DMS153 (cell line): ENCODE data around the gene AFG3L2.

Experiments
- DNase-seq: peaks from one replicate; lab custom pipeline; 2025; lab: John Stamatoyannopoulos, UW

Gene AFG3L2

DNA sequence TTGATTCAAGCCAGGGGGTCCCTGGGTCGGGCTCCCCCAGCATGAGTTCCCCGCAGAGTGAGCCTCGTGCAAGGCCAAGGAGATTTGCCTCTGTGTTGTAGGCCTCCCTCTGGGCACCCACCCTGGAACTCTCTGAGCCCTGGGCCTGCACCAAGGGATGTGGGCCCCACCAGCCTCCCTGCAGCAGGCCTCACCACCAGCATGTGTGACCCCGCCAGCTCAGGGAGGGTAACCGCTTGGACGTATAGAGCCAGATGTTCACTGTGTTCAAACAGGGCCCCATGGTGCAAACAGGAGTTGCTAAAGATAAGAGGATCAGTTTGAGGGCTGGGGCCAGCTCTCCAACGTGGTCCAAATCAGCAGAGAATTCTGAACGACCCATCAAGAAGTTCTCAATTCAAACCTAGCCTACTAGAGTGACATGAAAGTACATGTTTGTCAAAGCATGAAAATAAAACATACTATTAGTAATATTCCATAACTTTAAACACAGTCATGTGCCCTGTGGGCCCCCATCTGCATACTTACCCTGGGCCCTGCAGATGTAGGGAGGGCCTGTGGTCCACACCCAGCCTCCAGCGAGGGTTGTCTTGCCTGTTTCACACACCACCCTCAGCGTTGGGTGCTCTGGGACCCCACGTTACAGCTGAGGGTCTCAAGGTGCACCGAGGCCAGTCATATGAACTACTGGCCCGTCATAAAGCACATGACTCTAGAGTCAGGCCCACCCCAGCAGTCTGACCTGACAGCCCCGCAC lies 74.5 kb downstream of the AFG3L2 start:
- no peak for DNase-seq

DNA sequence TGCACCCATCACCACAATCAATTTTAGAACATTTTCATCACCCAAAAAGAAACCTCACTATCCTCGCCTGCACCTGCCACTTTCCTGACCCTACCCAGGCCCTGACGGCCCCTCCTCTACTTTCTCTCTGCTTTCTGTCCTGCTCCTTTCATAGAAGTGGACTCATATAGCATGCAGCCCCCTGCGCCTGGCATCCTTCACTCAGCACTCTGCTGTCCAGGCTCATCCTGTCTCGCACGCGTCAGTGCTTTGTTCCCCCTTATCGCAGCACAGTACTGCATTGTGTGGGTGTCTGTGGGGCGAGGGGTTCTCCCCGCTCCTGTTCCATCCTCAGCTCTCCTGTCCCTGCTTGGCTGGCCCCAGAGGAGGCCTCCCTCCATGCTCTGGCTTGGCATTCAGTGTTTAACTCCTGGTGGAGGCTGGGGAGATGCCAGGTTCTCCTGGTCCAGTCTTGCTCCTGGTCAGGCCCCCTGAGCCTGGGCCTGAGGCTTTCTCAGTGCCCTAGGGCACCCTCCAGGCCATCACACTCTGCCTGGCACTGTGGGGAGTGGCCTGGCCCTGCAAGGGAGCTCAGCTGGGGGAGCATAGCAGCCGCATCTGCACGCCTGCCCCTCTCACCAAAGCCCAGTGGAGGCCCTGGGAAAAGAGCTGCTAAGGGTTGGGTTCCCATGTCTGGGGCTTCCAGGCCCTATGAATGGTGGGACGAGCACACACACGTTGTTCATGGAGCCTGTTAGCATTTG lies 75.6 kb downstream of the AFG3L2 start:
- DNase-seq = no peak

DNA sequence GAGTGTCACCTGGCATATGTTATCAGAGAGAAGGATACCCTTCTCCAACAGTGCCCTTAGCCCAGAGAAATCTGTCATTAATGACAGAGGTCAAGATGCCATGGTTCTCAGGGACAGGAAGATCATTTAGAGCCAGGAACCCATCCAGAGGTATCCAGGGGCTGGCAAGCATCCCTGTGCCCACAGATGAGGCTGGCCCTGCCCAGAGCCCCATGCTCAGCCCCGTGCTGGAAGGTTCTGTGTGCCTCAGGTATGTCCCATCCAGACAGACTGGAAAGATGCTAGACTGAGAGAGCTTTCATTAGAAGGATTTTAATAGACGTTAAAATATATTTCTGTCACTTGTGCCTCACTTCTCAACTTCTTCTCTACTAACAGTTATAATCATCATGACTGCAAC lies 77.2 kb downstream of the AFG3L2 start:
- no peak for DNase-seq

DNA sequence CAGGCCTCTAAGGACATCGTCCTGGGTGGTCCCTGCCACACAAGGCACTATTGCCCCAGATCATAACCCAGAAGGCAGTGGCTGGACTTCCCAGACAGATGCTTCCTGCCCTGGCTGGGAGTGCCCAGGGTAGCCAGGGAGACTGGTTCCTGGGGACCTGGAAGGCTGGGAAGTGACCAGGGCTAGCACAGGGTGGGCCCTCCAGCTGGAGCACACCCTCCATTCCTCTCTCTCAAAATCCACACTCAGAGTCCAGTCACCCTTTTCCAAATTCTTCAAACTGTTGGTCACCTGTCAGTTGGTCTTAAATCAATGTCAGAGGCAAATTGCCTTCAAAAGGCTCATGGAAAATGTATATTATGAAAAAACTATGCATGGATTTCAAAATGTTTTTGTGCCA lies 80.6 kb downstream of the AFG3L2 start:
- no peak for DNase-seq

DNA sequence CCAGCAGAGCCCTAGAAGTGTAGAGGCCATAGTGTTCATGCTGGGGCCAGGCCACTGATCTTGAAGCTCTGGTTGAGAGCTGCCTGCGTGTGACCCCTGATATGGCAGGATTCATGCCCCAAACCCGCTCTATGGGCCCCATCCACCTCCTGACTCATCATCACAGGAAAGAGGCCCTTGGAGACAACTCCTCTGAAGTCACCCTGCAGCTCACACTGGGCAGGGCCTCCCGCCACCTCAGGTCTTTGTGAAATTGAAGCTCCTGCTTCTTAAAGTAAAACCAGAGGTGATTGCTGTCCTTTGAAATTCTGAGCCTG lies 81.0 kb downstream of the AFG3L2 start:
- no peak for DNase-seq

DNA sequence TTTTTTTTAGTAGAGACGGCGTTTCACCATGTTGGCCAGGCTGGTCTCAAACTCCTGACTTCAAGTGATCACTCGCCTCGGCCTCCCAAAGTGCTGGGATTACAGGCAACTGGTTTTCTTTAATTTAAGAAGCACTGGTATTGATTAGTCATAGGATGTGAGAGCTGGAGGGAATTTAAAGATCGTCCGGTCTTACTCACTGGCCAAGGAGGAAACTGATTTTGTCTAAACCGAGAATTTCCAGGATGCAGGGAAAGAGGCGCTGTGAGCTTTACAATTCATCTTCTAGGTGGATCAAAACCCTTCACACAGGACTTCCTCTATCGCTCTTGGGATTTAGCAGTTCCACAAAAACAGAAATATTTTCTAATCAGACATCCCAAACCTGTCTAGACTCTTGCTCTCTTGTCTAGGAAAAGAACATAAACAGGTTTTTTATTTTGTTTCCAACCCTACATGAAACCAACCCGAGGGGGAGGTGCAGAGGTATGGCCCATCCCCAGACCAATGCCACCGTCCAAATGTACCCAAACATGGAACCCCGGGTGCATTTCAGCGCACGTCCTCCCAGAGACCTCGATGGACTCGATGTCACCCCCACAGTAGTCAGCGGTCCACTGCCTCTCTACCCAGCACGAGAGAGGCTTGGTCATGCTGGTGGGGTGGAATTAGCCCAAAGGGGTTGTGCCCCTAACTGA lies 81.5 kb downstream of the AFG3L2 start:
- DNase-seq = no peak

DNA sequence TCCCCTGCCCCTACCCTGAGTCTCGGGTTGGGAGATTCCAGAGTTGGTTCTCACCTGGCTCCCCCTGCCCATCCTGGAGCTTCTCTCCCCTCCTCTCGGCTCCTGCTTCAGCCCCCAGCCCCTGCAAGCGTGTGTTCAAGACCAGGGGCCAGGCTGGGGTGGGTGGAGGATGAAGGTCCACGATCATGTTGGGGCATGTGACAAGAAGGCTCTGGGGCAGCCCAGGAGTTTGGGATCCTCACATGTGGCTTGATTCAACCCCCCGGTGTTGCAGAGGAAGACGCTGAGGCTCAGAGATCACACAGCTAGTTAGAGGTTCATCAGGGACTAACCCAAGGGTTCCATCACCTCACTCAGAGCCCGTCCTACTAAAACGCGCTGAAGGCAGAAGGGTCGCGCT lies 83.2 kb downstream of the AFG3L2 start:
- no peak for DNase-seq

DNA sequence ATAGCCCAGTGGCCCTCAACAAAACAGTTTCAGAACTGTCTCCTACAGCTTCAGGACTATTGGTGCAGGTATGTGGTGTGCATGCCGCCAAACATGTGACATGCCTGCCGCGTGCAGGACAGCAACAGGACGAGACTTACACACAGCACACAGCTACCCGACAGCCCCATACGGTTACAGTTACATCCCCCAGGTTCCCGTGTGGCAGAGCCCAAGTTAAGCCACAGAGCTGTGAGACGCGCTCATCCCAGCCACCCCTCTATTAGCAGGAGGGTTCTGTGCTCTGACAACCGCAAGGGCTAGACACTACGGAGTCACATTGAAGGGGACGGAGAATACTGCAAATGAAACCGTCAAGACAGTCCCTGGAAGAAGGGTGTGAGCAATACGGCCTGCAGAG lies 85.3 kb downstream of the AFG3L2 start:
- no peak for DNase-seq

DNA sequence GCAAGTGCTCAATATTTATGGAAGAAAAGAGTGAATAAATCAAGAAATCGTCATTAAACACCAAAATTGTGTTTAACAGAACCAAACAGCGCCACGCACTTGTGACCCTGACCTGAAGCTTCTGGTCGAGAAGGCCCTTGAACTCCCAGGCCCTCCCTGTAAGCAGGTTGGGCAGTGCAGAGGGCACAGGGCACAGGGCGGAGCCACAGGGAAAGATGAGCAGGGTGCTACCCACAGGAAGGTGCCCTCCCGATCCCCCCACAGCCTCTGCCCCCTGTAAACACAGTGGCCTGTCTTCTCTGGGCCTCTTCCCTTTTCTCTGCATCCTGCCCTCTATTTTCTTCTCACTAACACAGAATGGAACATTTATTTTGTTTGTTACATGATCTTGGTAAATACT lies 85.9 kb downstream of the AFG3L2 start:
- no peak for DNase-seq

DNA sequence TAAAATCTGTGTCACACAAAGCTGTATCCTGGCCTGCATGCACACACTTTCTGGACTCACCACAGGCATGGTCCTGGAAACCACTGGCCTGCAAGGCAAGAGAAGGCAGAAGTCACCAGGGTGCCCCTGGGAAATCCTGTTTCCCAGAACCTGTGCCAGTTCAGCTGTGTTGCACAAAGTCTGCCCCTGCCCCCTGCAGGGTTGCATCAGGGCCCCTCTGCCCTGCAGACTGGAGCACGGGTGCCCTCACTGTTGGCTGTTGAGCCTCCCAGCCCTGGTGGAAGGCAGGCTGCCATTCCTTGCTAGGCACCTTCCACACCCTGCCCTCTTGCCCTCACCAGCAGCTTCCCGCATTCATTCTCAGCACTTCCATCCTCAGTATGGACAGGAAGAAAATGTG lies 86.9 kb downstream of the AFG3L2 start:
- no peak for DNase-seq

DNA sequence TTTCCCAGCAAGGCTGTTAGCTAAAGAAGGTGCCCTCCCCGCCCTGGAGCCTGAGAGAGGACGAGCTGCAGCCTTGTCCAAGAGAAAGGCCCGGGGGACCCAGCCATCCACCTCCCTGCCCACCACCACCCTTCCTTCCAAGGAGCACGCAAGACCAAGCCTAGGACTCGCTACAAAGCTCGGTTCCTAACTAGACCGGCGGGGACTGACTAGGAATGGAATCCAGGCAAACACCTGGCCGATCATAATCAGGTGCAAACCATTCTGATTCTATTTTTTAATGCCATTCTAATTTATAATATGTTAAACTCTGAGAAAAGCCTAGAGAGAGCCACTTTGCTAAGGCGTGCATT lies 88.6 kb downstream of the AFG3L2 start:
- DNase-seq = no peak

DNA sequence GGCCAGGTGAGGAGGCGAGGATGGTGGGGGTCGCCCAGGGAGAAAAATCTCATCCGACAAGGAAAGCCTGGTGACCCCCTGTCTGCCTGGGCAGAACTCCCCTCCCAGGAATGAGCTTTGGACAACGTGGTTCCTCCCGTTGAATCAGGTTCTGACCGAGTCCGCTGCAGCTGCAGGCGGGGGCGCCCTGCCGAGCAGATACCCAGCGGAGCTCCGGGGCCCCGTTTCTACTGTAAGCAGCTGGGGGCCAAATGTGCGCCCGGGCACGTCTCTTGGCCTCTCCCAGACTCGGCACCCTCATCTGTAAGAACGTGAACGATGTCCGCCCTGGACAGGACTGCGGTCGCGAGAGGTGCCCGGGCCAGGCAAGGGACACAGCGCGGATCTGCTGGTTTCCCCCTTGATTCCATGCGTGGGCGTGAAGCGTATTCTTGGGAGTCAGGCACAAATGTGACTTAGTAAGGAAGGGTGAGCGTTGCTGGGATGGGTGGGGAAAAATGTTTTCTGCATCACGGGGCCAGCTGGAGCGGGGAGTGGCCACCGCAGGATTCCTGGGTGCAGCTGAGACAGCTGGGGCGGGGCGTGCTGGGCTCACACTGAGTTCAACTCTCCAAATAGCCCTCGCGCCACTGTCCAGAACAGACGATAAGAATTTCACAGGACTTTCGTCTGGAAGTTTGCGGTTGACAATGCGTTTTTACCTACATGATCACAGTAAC lies 89.2 kb downstream of the AFG3L2 start:
- DNase-seq = no peak

DNA sequence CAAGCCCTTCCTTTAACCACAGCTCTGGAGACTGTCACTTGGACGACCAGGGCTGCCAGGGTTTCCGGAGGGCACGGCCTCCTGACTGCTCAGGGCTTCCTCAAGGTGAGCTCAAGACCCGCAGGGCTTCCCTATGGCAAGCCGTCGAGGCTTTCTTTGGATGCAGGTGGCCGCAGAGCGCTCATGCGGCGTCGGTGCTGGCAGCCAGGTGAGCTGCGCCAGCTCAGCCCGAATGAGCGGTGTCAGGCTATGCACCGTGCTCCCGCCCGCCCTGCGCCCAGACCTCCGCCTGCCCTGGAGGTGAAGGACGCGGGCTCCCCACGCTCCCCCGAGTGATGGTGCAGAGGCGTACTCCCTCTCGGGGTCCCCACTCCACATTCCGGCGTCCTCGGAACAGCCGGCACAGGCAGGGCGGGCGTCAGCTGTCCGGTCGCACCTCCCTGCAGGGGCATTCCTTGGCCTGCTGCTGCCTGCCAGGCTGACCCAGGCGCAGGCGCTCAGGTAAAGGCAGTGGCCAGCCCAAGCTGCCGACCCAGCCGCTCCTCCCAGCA lies 89.8 kb downstream of the AFG3L2 start:
- DNase-seq = no peak

DNA sequence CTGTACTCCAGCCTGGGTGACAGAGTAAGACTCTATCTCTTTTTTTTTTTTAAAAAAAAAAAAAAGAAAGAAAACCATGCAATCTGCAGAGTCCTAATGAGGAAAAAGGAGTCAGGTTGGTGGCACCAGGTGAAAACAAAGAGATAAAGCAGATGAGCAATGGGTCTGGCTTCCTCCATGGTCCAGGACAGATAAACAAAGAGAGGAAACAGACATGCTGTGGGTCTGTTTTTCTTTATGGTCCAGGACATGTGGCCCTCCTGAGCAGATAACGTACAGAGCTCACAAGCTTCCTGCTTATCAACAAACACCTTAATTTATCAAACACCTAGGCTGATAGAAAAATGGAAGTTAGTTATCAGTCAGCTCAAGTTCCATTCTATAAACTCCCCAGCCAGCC lies 93.4 kb downstream of the AFG3L2 start:
- DNase-seq = no peak

DNA sequence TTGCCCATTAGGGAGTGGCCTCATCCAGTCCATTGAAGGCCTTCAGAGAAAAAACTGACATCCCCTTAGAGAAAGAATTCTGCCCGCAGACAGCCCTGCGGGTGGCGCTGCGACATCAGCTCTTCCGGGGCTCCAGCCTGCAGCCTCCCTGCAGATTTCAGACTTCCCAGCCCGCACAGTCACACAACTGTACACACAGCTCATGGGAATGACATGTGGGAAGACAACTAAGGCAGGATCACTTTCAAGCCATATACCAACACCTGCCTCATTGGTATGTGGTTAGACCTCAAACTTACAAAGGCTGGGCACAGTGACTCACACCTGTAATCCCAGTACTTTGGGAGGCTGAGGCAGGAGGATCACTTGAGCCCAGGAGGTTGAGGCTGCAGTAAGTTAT lies 93.8 kb downstream of the AFG3L2 start:
- no peak for DNase-seq

DNA sequence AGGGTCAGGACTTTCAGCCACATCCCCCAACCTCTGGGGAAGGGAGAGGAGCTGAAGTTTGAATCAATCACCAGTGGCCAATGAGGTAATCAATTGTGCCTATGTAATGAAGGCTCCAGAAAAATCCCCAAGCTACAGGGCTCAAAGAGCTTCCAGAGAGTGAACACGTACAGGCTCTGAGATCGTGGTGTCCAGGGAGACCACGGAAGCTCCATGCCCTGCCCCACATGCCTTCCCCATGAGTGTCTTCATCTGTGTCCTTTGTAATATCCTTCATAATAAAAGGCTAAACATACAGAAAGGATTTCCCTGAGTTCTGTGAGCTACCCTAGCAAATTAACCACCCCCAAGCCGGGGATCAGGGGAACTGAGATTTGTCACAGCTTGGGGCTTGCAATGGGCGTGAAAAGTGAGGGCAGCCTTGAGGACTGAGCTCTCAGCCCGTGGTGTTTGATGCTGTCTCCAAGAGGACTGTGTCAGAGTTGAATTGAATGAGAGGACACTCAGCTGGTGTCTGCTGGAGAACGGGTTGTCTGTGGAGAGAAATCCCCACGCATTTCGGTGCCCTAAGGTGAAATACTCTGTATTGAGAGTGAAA lies 94.5 kb downstream of the AFG3L2 start:
- no peak for DNase-seq

DNA sequence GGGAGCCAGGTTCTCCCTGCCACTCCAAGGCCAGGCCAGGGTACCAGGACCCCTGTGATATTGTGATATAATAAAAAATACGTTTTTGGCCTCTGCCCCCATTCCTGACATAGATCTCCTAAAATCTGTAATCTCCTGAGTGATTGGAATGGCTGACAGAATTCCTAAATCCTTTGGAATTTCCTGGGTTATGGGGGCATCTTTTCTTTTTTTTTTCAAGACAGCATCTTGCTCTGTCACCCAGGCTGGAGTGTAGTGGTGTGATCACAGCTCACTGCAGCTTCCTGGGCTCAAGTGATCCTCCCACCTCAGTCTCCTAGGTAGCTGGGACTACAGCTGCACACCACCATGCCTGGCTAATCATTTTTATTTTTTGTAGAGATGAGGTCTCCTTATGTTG lies 95.2 kb downstream of the AFG3L2 start:
- no peak for DNase-seq

DNA sequence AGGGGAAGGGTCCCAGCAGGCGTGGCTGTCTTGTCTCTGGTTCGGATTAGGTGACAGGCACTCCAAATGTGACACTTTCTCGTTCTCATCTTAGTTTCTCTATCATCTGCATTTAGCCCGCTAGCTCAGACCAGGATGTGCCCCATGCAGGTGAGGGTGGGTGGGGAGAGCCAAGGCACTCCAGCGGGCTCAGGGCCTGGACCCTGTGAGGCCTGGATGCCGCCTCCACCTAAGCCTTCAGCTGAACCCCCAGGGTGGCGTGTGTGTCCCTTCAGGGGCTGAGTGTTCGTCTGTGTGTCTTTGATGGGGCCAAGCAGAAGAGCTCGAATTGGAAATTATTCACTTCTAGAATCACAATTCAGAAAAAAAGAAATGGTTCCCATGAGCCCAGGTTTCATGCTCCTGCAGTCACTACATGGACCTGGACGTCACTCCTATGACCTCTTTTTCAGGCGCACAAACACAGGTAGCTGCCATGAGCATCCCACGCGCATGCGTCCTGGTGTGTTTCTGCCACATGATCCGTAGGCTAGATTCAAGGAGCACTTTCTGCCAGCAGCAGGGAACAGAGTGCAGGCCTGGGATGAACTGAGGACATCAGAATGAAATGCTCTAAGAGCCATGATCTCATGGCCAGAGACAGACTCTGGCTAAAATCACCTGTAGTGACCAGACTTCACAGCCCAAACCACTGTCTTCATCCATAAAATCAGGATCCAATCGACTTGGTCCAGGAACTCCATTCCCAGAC lies 97.1 kb downstream of the AFG3L2 start:
- no peak for DNase-seq
